HG02840 (cell line): ENCODE measurements around the gene PDGFA.

Experiments used
- ATAC-seq: cut with Tn5 transposase; IDR thresholded peaks from one replicate; pipeline ENCODE4 v1.9.1; 2021; ENCODE audit warnings: mild to moderate bottlenecking, moderate library complexity, moderate number of reproducible peaks; ENCODE audit not compliant: unreplicated experiment, low FRiP score

The PDGFA gene

GRCh38 chr7:464454-465401 is 54.9 kb downstream of the PDGFA start:
- no peak for ATAC-seq

- no peak for ATAC-seq
Measured at GRCh38 chr7:463817-464453, 55.7 kb downstream of the PDGFA start.

- ATAC-seq: no peak
Measured at GRCh38 chr7:463362-463781, 56.3 kb downstream of the PDGFA start.

GRCh38 chr7:462173-463103 is 57.2 kb downstream of the PDGFA start:
- no peak for ATAC-seq

DNA sequence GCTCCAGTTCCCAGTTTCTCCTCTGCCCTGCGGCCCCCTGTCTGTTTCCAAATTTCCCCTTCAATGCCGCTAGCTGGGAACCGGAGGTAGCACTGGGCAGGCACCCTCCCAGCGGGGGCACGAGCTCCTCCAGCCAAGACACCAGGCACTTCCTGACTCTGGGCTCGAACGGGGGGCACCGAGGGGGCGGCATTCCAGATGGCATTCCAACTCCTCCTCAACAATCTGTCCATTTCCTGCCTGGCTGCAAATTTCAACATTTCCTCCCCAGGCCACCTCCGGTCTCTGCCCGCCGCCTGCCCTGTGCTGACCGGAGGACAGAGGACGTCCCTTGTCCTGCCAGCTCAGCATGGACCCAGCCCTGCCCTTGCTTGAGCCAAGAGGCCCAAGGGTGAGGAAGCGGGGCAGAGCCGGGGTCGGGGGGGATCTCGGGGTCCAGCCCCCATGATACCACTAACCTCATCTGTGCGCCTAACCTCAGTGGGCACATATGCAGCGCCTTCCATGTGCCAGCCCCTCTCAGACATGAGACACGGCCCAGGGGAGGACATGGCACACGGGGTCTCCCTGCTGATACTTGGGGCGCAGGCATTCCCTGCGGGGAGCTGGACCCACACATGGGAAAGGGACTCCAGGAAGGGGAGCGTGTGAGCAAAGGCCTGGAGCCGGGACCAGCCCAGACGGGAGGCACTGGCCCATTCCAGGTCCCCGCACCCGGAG is 58.0 kb downstream of the PDGFA start:
- no peak for ATAC-seq

GRCh38 chr7:461117-461452 is 58.6 kb downstream of the PDGFA start:
- ATAC-seq: no peak

- no peak for ATAC-seq
Measured at GRCh38 chr7:460374-461116, 59.1 kb downstream of the PDGFA start.

GRCh38 chr7:459584-460373 is 59.9 kb downstream of the PDGFA start:
- ATAC-seq: no peak

DNA sequence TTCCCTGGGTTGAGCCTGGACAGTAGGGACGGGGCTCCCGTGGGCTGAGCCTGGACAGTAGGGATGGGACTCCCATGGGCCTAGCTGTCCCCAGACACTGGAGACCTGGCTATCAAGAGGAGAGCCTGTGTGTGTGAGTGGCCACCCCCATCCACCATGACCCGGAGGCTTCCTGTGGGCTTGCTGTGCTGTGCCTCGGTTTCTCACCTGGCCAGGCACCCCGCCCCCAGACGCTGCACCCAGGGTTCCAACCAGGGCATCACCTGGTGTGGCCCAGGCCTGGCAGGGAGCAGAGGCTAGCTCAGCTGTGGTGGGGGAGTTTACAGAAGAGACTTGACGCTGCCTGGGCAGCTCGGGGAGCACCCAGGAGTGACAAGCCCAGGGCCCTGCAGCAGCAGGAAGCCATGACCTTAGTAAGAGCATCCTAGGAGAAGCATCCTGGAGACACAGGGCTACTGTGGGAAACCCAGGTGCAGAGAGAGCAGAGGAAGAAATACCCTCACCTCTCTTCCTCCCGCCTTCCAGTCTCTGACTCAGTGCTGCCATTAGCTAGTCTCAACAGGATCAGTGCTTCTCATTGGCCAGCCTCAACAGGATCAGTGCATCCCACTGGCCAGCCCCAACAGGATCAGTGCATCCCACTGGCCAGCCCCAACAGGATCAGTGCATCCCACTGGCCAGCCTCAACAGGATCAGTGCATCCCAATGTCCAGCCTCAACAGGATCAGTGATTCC is 61.0 kb downstream of the PDGFA start:
- ATAC-seq: no peak

DNA sequence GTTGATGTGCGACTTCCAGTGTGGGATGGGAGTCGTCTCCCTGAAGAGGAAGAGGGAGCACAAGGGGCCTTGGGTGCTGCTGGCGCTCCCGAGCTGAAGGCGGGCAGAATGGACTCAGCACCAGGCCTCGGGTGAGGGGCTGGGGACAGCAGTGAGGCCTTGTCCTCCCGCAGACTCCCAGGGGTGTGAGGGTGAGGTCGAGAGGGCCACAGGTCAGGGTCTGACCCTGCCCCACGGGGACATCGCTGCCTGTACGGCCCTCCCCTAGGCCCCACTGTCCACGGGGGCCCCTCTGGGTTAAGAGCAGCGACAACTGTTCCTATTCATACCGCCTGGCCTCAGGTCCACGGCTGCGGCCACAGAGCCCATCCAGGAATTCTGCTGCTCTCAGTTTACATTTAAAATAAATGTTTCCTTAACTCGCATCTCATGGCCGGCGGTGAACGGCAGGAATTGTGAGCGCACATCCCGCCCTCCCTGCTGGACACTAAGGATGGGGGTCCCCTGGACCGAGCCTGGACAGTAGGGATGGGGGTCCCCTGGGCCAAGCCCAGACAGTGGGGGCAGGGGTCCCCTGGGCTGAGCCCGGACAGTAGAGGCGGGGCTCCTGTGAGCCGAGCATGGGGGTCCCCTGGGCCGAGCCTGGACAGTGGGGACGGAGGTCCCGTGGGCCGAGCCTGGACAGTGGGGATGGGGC is 61.7 kb downstream of the PDGFA start:
- no peak for ATAC-seq

DNA sequence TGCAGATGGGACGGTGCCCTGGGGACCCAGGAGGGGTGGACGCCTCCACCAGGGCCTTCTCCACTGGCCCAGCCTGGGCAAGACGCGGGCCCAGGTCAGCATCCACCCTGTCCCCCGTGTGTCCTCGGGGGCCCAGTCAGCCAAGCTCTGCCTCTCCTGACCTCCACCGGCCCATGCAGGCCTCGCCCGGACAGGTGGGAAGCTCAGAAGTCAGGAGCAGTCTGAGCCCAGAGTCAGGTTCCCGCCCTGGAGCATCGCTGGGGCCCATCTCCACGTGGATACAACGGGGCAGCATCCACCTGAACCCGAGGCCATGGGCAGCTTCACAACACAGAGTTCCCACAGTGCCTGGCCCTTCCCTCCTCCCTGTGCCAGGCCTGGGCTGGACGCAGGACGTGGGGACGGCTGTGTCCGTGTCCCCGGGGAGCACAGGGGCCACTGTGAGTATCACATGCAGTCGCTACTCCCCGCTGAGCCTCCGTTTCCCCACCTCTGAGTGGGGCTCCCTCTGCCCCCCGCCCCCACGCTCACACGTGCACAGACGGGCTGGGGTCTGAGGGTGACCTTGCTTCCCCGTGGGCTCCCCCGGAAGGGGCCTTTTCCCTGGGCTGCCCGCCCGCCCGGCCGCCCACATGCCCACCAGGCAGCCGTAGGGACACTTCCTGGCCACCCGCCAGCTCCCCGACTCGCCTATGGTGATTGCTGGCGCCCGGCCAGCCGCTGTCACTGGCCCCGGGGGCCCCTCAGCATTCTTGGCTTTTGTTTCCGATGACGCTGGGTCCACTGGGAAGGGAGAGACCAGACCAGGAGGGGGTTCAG is 64.3 kb downstream of the PDGFA start:
- ATAC-seq: no peak

- no peak for ATAC-seq
Measured at GRCh38 chr7:454356-455109, 65.1 kb downstream of the PDGFA start.

- ATAC-seq: no peak
Measured at GRCh38 chr7:453597-454306, 65.9 kb downstream of the PDGFA start.

GRCh38 chr7:452791-453455 is 66.7 kb downstream of the PDGFA start:
- ATAC-seq: no peak

DNA sequence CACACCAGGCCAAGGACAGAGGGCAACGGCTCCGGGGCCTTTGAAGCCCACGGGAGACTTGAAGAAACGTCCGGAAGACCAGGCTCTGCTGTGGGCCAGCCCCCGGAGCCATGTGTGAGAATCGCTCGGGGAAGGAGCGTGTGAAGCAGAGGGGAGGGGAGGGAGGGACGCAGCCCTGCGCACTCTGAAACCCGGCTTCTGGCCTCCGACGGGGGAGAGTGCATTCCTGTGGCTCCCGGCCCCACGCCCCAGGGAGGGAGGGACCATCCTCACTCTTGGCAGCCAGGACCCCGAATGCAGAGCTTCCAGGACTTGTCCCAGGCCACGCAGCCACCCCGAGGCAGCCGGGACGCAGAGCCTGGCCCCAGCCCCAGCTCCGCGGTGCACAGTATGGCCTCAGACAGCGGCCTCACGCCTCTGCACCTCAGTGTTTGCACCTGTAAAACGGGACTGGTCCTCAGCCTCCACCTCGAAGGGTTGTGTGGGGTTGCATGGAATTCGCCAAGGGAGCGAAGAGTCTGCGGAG is 67.4 kb downstream of the PDGFA start:
- ATAC-seq: no peak
